ENCODE data around the gene DCTN3.
A peak's percentile ranks its signal among the peaks of the same experiment; 100 is the strongest.

DCTN3 gene

DNA sequence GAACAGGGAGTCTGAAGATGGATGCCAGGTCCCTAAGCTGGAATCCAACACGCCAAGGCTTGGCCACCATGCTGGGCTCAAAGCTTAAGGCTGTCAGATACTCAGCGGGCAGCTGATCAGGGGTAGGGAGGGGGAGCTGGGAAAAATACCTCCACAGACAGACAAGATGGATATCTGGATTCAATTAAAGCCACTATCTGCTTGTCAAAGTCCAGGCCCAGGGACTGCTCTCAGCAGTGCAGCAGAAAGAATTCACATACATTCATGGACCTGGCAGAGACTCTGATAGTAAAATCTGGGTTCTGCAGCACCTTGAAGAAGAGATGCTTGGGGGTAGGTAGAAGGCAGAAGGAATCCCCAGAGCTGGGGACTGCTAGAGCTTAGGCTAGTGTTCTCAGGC lies 5.2 kb downstream of the DCTN3 start:
- DNase-seq: no peak

DNA sequence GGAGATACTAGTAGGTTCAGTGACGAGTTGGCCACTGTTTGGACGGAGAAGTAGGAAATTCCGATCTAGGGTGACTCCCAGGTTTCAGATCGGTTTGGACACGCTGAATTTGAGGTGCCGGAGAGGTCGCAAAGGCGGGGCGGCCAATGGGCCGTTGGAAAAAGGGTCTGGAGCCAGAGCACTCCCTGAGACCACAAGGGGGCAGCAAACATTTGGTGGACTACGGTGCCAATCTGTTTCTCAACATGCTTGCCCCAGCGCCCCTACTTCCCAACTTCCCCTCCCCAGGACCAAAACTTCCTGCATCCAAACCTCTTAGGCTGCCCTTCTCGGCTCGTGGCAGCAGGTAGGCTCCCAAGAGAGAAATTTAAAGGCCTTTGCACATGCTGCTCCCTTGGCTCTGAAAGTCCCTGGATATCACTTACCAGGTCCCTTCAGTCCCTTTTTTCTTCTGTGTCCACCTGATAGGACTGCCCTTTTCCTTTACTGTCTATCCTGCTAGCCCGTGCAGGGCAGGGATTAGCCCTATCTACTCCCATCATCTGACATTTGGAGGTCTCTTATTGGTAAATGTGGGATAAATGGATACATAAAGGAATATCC lies 7.4 kb downstream of the DCTN3 start:
- peak; percentile 60 for DNase-seq

GRCh38 chr9:34611811-34612787 lies 8.2 kb downstream of the DCTN3 start, which contains the start of gene RPP25L:
Gene RPP25L, minus strand, starts transcription at chr9:34612097. Its CDS starts 801 bp downstream, at chr9:34611296.
- peak; percentile 83 for DNase-seq

GRCh38 chr9:34611251-34611810 lies 9.0 kb downstream of the DCTN3 start:
- no peak for DNase-seq

GRCh38 chr9:34610434-34611206 lies 9.7 kb downstream of the DCTN3 start:
- DNase-seq: no peak

DNA sequence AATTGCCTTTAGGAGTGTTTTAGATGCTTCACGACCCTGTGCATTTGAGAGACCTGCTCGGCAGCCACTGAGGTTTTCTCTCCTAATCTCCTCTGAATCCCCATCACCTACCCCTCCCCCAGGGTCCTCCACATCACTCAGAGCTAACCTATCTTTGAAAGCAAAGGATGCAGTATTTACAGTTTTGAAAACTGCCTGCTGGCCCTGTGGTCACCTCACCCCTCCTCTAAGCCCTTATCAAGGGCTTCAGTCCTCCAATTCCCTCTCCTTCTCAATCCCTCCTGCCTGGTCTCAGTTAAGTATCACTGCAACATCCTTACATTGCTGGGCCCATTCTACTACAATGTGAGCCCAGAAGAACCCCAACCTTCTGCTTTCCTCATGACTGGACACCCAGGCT lies 13.0 kb downstream of the DCTN3 start:
- DNase-seq: no peak

DNA sequence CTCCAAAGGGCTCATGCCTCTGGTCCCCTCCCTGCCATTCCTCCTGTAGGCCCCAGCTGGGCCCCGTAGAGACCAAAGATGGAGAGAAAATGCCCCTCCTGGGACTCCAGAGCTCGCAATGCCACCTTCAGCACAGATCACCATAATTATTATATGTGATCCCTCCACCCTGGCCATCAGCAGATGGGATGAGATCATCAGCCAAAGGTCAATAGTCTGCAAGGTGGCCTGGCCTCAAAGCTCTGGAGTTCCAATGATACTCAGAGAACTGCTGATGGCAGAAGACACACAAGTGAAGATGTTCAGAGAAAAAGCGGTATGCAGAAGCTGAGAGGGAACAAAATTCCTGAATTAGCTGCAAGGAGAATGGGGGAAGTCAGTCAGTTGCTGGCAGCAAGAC lies 13.4 kb downstream of the DCTN3 start:
- DNase-seq: no peak

DNA sequence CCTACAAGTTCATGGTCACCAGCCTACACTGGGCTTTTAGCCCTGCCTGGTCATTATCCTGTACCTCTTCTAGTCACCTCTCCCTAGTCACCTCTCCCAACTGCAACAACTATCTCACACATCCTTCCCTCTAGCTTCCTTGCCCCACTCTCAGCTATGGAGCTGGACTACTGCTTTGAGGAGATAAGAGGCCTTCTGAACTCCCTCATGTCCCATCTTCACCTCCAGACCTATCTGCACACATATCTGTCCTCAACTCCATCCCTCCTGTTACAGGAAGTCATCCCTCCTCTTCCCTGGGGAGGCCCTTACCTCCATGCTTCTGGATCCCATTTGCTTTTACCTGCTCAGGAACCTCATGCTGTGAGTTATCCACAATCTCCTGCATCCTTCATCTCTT lies 14.1 kb downstream of the DCTN3 start:
- no peak for DNase-seq

DNA sequence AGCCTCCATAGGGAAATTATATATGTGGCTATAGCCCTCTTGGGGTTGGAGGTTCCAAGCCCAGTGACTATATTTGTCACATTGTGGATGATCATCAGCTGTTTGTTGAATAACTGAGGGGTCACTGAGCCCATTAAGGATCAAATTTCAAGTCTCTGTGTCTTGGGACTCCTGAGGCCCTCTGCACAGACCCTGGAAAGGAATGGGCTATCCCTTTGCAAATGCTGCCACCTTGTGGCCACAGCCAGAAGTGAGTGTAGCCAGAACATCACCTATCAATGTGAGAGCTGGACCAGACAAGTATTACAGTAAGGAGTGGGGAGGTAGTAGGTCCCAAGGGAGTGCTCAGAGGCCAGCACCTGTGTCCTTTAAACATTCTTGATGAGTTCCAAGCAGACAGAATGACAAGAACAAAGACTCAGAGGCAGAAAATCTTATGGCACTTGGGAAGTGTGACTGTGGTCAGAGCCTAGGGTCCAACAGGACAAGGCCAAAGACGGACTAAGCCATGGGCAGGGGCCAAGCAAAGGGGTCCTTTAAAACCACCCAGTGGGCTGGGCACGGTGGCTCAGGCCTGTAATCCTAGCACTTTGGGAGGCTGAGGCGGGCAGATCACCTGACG lies 16.6 kb downstream of the DCTN3 start:
- peak; percentile 31 for DNase-seq

DNA sequence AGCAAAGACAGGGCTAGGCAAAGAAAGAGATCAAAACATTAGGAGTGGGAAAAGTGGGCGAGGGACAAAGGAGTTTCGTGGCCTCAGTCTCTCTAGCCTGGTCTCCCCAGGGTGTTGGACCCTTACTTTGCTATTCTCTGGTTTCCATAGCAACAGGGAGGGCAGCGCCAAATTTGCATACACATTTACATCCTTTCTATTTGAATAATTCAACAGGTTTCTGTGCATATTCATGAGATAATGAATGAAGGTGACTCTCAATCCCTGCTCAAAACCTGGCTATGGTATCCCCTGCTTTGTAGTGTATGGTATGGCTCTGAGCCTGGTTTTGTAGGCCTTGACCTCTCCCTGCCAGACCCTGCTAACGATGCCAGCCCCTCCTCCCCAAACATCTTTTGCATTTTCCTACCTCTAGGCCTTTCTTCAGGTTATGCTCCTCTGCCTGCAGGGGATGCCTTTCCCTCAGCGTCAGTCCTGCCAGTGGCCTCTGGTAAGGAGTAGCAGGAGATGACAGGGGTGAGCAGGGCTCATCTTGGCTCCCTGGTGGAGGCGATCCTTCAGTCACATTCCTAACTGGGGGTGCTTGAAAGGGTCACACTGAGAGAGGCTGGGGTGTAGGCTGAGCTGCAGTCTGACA lies 18.2 kb downstream of the DCTN3 start:
- no peak for DNase-seq

DNA sequence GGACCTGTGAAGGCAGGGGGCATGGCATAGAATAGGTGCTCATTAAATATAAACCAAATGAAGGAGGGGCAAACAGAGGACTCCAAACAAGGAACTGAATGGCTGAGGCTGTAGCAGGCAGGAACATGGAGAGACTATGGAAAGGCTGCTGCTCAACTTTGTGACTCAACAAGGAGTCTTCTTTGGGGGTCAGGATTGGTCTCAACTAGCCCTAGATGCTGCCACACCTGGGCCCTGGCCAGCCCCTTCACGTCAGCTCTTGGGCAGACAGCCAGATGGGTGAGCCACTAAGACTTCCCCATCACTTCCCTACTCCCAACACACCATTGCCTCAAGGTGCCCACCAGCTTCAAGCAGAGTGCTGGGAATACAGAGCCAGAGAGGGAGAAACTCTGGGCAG lies 19.4 kb downstream of the DCTN3 start:
- DNase-seq: no peak

GRCh38 chr9:34599546-34599945 lies 20.7 kb downstream of the DCTN3 start:
- DNase-seq: no peak

GRCh38 chr9:34594177-34594576 lies 26.1 kb downstream of the DCTN3 start:
- DNase-seq: no peak

GRCh38 chr9:34592895-34593601 lies 27.2 kb downstream of the DCTN3 start:
- no peak for DNase-seq

- DNase-seq: no peak
Observed at GRCh38 chr9:34591917-34592866, 28.1 kb downstream of the DCTN3 start.

DNA sequence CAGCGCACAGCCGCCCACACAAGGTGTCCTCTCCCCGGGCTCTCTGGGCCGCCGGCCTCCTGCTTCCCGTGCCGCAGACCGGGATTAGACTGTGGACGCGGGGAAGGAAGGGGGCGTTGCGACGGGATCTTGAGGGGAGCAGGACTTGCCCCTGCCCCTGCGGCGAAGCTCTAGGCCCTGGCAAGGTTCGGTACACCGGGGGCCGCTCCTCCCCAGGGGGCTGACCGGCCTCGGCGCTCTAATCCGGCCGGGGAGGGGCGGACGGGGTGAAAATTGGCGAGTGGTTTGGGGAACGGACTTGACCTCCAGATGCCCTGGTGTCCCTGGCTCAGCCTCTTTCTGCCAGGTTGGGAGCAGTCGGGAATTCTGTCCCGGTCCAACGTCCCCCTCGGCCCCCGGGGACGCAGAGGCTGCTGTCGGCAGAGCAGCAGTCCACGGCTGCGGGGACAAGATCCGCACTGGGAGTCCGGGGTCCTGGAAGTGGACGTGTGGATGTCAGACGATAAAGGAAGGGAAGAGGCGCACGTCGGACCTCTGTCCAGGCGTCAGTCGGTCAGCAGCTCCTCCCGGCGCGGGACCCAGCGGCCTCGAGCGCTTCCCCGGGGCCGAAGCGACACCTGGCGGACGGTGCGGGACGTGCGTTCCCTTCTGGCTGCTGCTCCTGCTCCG lies 28.9 kb downstream of the DCTN3 start:
- peak; percentile 40 for DNase-seq

- DNase-seq: no peak
Observed at GRCh38 chr9:34590381-34591247, 29.7 kb downstream of the DCTN3 start.

GRCh38 chr9:34589636-34590380 lies 30.5 kb downstream of the DCTN3 start, which contains the start of gene CNTFR:
Gene CNTFR, minus strand, starts transcription at chr9:34589724. Its CDS starts 20,743 bp downstream, at chr9:34568981.
- DNase-seq: peak; percentile 42
